ENCODE measurements around the gene ASB3.
"Not testable (repeated sequence)": the region's sequence is repeated elsewhere in the genome, so short reads cannot be mapped to it uniquely, and the experiment has no call there.

Gene ASB3

GRCh38 chr2:53786705-53787613, at the start of gene ASB3, which contains the start of gene ERLEC1:
Gene ASB3 (minus strand): TSS chr2:53786953. CDS start chr2:53765572, 21,381 bp downstream.
Gene ERLEC1 (plus strand): TSS chr2:53787044. CDS start chr2:53787211, 167 bp downstream.
- DNase-seq: peak; percentile 90

GRCh38 chr2:53829980-53830290, 43.2 kb upstream of the ASB3 start:
- DNase-seq: not testable (repeated sequence)

GRCh38 chr2:53829273-53829979, 42.7 kb upstream of the ASB3 start:
- DNase-seq: no peak

GRCh38 chr2:53828331-53828730, 41.6 kb upstream of the ASB3 start:
- DNase-seq: no peak

GRCh38 chr2:53827398-53828175, 40.8 kb upstream of the ASB3 start:
- DNase-seq: no peak

GRCh38 chr2:53826587-53827397, 40.0 kb upstream of the ASB3 start:
- no peak for DNase-seq

- DNase-seq: no peak
Measured at GRCh38 chr2:53826030-53826410, 39.3 kb upstream of the ASB3 start.

GRCh38 chr2:53823639-53824038, 36.9 kb upstream of the ASB3 start:
- not testable (repeated sequence) for DNase-seq

GRCh38 chr2:53821810-53822209, 35.1 kb upstream of the ASB3 start:
- no peak for DNase-seq

- no peak for DNase-seq
Measured at GRCh38 chr2:53820711-53821110, 34.0 kb upstream of the ASB3 start.

GRCh38 chr2:53820048-53820447, 33.3 kb upstream of the ASB3 start:
- DNase-seq: no peak

GRCh38 chr2:53819634-53820033, 32.9 kb upstream of the ASB3 start:
- no peak for DNase-seq

- no peak for DNase-seq
Measured at GRCh38 chr2:53818854-53819435, 32.2 kb upstream of the ASB3 start.

- no peak for DNase-seq
Measured at GRCh38 chr2:53813151-53813550, 26.4 kb upstream of the ASB3 start.

GRCh38 chr2:53811601-53812000, 24.8 kb upstream of the ASB3 start:
- DNase-seq: no peak

- DNase-seq: no peak
Measured at GRCh38 chr2:53802617-53803151, 15.9 kb upstream of the ASB3 start.

- no peak for DNase-seq
Measured at GRCh38 chr2:53801547-53801946, 14.8 kb upstream of the ASB3 start.

GRCh38 chr2:53793821-53794220, 7.1 kb upstream of the ASB3 start:
- DNase-seq: no peak

- no peak for DNase-seq
Measured at GRCh38 chr2:53793261-53793660, 6.5 kb upstream of the ASB3 start.

GRCh38 chr2:53787614-53788289, 999 bp upstream of the ASB3 start:
- DNase-seq: no peak

GRCh38 chr2:53786352-53786704, 425 bp downstream of the ASB3 start:
- DNase-seq: no peak
